Peyer's patch (tissue), 4 donors: ENCODE measurements around the gene TNS3.

Experiments
- CTCF ChIP-seq, 6 experiments: fragments of 450-650 bp in 4 of 6; fragments of 200-600 bp in 2 of 6; sonication (generic) in 1 of 6; IDR thresholded peaks; one replicate each; pipeline ENCODE4 v1.5.1; 2017 to 2019; ENCODE audit warnings: antibody characterized with exemption in 6 of 6, mild to moderate bottlenecking in 3 of 6, moderate library complexity in 1 of 6
- POLR2A ChIP-seq, 2 donors: fragments of 450-650 bp; IDR thresholded peaks; one replicate each; pipeline ENCODE4 v1.5.1; 2017; ENCODE audit warnings: antibody characterized with exemption in 2 of 2, mild to moderate bottlenecking in 2 of 2, moderate library complexity in 2 of 2

- TF ChIP-seq CTCF (IDR thresholded peaks at IDR 0.05) (no peak), POLR2A (IDR thresholded peaks at IDR 0.05) (no peak)
Measured at GRCh38 chr7:47249361-47249760, 332.6 kb downstream of the TNS3 start.
